GM12872 (cell line): ENCODE measurements around the gene HAGHL.

Source experiments
- TF ChIP-seq, protein P1 (sequence below): IDR thresholded peaks from 3 replicates; pipeline ENCODE4 v1.5.1; 2011; ENCODE audit warnings: low read depth, mild to moderate bottlenecking, low read length, moderate library complexity; ENCODE audit not compliant: insufficient read depth

The HAGHL gene

DNA sequence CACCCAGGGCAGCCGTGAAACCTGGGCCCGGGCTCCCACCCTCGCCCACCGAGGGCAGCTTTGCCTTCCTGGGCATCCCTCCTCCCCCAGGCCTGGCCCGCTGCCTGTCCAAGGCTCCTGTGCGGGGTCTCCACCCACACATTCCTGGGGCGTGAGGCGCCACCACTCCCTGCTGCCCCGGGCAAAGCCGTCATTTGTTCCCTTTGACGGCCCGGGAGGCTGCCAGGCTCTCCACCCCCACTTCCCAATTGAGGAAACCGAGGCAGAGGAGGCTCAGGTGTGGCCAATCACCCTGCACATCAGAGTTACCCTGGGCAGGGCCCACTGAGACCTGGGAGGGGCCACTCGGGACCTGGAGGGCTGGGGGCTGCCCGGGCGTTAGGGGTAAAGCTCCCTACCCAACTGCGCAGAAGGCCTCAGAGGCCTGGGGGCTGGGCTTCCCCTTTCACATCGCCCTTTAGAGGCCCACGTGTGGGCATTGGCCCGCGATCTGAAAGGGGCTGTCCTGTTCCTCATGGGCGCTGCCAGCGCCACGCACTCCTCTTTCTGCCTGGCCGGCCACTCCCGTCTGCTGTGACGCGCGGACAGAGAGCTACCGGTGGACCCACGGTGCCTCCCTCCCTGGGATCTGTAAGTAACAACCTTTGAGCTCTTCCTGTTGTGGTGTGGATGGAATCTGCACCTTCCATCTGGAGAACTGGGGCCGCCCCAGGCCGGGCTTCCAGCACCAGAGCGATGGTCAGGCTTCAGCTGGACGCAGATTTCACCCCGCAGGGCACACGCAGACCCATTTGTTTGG is 33.8 kb downstream of the HAGHL start, which contains the start of gene MSLN:
MSLN (plus strand) TSS at position 190 of the 799 bp plus-strand sequence. CDS start 1,947 bp downstream, outside the sequence.
- TF ChIP-seq, protein P1, sequence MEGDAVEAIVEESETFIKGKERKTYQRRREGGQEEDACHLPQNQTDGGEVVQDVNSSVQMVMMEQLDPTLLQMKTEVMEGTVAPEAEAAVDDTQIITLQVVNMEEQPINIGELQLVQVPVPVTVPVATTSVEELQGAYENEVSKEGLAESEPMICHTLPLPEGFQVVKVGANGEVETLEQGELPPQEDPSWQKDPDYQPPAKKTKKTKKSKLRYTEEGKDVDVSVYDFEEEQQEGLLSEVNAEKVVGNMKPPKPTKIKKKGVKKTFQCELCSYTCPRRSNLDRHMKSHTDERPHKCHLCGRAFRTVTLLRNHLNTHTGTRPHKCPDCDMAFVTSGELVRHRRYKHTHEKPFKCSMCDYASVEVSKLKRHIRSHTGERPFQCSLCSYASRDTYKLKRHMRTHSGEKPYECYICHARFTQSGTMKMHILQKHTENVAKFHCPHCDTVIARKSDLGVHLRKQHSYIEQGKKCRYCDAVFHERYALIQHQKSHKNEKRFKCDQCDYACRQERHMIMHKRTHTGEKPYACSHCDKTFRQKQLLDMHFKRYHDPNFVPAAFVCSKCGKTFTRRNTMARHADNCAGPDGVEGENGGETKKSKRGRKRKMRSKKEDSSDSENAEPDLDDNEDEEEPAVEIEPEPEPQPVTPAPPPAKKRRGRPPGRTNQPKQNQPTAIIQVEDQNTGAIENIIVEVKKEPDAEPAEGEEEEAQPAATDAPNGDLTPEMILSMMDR: no peak

DNA sequence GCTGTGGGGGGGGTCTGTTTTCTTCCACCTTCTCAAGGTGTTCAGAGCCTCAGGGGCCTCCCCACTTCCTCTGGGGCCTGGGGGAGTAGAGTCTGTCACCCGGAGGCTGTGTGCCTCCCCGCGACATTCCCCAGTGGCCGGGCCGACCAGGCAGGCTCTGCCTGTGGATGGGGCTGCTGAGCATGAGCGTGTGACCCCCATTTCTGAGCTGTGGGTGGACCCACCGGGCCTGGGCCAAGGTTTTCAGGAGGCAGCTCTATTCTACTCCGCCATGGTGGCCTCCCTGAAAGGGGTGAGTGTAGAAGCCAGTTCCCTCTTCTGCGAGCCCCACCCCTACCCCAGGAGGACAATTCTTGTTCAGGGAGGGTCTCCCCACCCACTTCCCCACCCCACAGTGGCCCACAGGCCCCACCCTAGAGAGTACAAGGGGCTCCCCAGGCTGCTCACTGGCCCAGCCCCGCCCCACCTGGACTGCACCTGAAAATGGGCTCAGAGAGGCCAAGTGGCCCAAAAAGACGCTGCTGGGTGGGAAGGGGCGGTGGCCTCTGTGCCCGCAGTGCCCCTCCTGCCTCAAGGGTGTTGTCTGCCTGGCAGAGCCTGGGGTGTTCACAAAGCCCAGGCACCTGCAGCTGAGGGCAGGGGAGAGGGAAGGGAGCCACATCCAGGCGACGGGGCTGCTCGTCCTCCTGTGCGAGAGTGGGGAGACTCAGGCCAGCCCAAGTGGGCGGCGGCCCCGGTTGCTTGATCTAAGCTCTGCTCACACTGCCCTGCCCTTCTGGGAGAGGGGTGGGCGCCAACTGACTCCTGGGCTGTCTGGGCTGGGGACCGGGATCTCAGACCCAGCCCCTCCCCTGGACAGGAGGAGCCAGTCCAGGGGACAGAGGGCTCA is 35.0 kb downstream of the HAGHL start:
- TF ChIP-seq, protein P1: no peak

DNA sequence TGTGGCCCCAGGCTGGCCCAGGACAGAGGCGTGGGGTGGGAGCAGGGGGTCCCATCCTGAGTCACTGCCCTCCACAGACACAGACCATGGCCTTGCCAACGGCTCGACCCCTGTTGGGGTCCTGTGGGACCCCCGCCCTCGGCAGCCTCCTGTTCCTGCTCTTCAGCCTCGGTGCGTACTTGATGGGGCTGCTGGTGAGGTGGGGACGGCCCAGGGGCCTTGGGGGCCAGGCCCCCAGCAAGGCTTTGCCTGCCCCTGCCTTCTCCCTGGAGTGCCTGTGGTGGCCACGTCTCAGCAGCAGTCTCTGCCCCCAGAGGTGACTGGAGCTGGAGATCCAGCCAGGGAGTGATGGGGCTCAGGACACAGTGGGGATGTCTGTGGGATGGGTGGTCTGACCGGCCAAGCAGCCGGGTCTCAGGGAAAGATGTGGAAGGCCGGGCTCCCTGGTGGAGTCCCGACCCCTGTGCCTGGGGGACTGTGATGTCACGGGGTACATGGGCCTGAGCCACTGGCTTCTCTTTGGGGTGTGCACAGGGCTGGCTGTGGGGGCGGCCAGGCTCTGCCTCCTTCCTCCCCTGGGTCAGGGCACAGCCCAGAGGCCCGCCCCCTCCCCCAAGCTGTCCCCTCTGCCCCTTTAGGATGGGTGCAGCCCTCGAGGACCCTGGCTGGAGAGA is 35.8 kb downstream of the HAGHL start:
- TF ChIP-seq, protein P1: no peak

DNA sequence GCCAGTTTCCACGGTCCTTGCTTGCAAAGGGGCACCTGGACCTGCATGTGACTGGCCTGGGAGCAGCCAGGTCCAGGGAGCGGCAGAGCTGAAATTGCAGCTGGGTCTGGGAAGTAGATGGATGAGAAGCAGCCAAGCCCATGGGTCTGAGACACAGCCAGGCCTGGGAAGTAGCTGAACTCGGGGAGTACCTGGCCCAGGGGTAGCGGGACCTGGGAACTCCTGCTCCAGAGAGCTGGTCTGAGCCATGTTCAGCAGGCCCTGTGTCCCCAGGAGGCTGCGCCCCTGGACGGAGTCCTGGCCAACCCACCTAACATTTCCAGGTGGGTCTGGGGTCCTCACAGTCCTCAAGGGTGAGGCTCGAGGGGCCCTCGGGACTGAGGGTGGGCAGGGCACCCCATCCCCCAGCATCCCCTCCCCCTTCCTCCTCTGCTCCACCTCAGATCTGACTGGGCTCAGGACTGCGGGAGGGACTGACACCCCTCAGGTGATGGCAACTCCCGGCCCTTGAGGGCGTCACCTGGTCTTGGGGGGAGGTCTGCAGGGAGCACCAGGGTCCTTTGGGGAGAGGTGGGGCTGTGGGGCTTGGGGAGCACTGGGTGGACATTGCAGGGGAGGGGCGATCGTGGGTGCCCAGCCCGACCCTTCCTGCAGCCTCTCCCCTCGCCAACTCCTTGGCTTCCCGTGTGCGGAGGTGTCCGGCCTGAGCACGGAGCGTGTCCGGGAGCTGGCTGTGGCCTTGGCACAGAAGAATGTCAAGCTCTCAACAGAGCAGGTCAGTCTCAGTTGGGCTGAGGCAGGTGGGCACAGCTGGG is 36.7 kb downstream of the HAGHL start:
- TF ChIP-seq, protein P1: no peak

GRCh38 chr16:764184-764750 is 37.4 kb downstream of the HAGHL start:
- TF ChIP-seq, protein P1: no peak

- TF ChIP-seq, protein P1: no peak
These were observed 38.1 kb downstream of the HAGHL start for GRCh38 chr16:764848-765487.
